ENCODE data around the gene NTM.

Gene NTM

GRCh38 chr11:131917634-131918384, 547.4 kb downstream of the NTM start:
- no peak for DNase-seq (ENCODE audit: low spot score)

- DNase-seq (ENCODE audit: low spot score), result no peak
Measured at GRCh38 chr11:131918663-131919062, 548.2 kb downstream of the NTM start.

GRCh38 chr11:131922220-131922619, 551.8 kb downstream of the NTM start:
- DNase-seq (ENCODE audit: low spot score), result no peak

GRCh38 chr11:131923309-131923708, 552.9 kb downstream of the NTM start:
- DNase-seq (ENCODE audit: low spot score), result no peak

- DNase-seq (ENCODE audit: low spot score), result no peak
Measured at GRCh38 chr11:131924001-131924400, 553.6 kb downstream of the NTM start.

- DNase-seq (ENCODE audit: low spot score), result no peak
Measured at GRCh38 chr11:131924457-131925201, 554.2 kb downstream of the NTM start.

GRCh38 chr11:131925829-131926228, 555.4 kb downstream of the NTM start:
- DNase-seq (ENCODE audit: low spot score), result no peak

GRCh38 chr11:131928992-131929391, 558.6 kb downstream of the NTM start:
- DNase-seq (ENCODE audit: low spot score), result no peak

GRCh38 chr11:131932584-131933325, 562.3 kb downstream of the NTM start:
- no peak for DNase-seq (ENCODE audit: low spot score)

- no peak for DNase-seq (ENCODE audit: low spot score)
Measured at GRCh38 chr11:131934006-131934405, 563.6 kb downstream of the NTM start.

GRCh38 chr11:131938351-131938751, 567.9 kb downstream of the NTM start:
- no peak for DNase-seq (ENCODE audit: low spot score)

- DNase-seq (ENCODE audit: low spot score), result no peak
Measured at GRCh38 chr11:131940126-131940525, 569.7 kb downstream of the NTM start.

GRCh38 chr11:131942878-131943277, 572.5 kb downstream of the NTM start:
- no peak for DNase-seq (ENCODE audit: low spot score)

GRCh38 chr11:131943295-131943694, 572.9 kb downstream of the NTM start:
- DNase-seq (ENCODE audit: low spot score), result no peak

- DNase-seq (ENCODE audit: low spot score), result no peak
Measured at GRCh38 chr11:131944736-131945135, 574.3 kb downstream of the NTM start.

- no peak for DNase-seq (ENCODE audit: low spot score)
Measured at GRCh38 chr11:131945706-131946105, 575.3 kb downstream of the NTM start.

- DNase-seq (ENCODE audit: low spot score), result no peak
Measured at GRCh38 chr11:131947511-131947910, 577.1 kb downstream of the NTM start.

GRCh38 chr11:131951121-131951520, 580.7 kb downstream of the NTM start:
- no peak for DNase-seq (ENCODE audit: low spot score)

GRCh38 chr11:131954146-131954545, 583.7 kb downstream of the NTM start:
- no peak for DNase-seq (ENCODE audit: low spot score)

GRCh38 chr11:131955904-131956303, 585.5 kb downstream of the NTM start:
- DNase-seq (ENCODE audit: low spot score), result no peak

- DNase-seq (ENCODE audit: low spot score), result no peak
Measured at GRCh38 chr11:131957201-131957600, 586.8 kb downstream of the NTM start.

- DNase-seq (ENCODE audit: low spot score), result no peak
Measured at GRCh38 chr11:131957875-131958274, 587.5 kb downstream of the NTM start.

GRCh38 chr11:131962818-131963217, 592.4 kb downstream of the NTM start:
- no peak for DNase-seq (ENCODE audit: low spot score)

Measured in activated CD4-positive, alpha-beta T cell treated with anti-CD3 and anti-CD28 coated beads, Interleukin-2, Interleukin-4, amounts not matched to agents 100 ng/mL and 50 ng/mL, durations not matched to agents 16 hours and 8 hours (primary cell).